OCI-LY1 (cell line): ENCODE results near the gene METTL8.

Source experiments
- H2AFZ ChIP-seq: fragments of 200-600 bp; sonication (generic), shearing (Covaris generic); 2 replicates; pipeline ENCODE4 v1.6.0; 2014; ENCODE audit warnings: antibody characterized with exemption, mild to moderate bottlenecking, low read length
- H3F3A ChIP-seq: fragments of 200-600 bp; sonication (generic), shearing (Covaris generic); 2 replicates; pipeline ENCODE4 v1.6.0; 2014; ENCODE audit warnings: mild to moderate bottlenecking, antibody characterized with exemption, low read length, moderate library complexity; ENCODE audit not compliant: insufficient read depth
- H3K27ac ChIP-seq: fragments of 200-600 bp; sonication (generic); 2 replicates; pipeline ENCODE4 v1.5.1; 2014; ENCODE audit warnings: low read length, mixed run types, mild to moderate bottlenecking, low read depth; ENCODE audit not compliant: poor library complexity, severe bottlenecking
- H3K27me3 ChIP-seq: fragments of 200-600 bp; sonication (generic); 2 replicates; pipeline ENCODE4 v1.6.0; 2014; ENCODE audit warnings: antibody characterized with exemption, mild to moderate bottlenecking, low read length, moderate library complexity; ENCODE audit not compliant: insufficient read depth
- H3K36me3 ChIP-seq: fragments of 200-600 bp; sonication (generic); 2 replicates; pipeline ENCODE4 v1.6.1; 2014; ENCODE audit warnings: mild to moderate bottlenecking, antibody characterized with exemption, low read length, moderate library complexity, mixed read lengths; ENCODE audit not compliant: insufficient read depth
- H3K4me1 ChIP-seq: fragments of 200-600 bp; sonication (generic); 2 replicates; pipeline ENCODE4 v1.5.1; 2014; ENCODE audit warnings: mild to moderate bottlenecking, low read length, moderate library complexity; ENCODE audit not compliant: insufficient read depth, severe bottlenecking
- H3K4me2 ChIP-seq: fragments of 200-600 bp; sonication (generic), shearing (Covaris generic); 2 replicates; pipeline ENCODE4 v1.6.1; 2014; ENCODE audit warnings: low read length
- H3K4me3 ChIP-seq: fragments of 200-600 bp; sonication (generic); 2 replicates; pipeline ENCODE4 v1.5.1; 2014; ENCODE audit warnings: low read length, low read depth, mild to moderate bottlenecking, mixed read lengths; ENCODE audit not compliant: poor library complexity, severe bottlenecking
- H3K79me2 ChIP-seq: fragments of 200-600 bp; shearing (Covaris generic); 2 replicates; pipeline ENCODE4 v1.6.1; 2016; ENCODE audit warnings: mixed run types, low read length, mixed read lengths; ENCODE audit not compliant: insufficient read depth
- H3K9ac ChIP-seq: fragments of 200-600 bp; sonication (generic), shearing (Covaris generic); 2 replicates; pipeline ENCODE4 v1.6.1; 2014; ENCODE audit warnings: mild to moderate bottlenecking, low read length, mixed read lengths
- H3K9me2 ChIP-seq: fragments of 200-600 bp; sonication (generic), shearing (Covaris generic); 2 replicates; pipeline ENCODE4 v1.6.1; 2014; ENCODE audit warnings: low read depth, mild to moderate bottlenecking, low read length, mixed read lengths
- H3K9me3 ChIP-seq: fragments of 200-600 bp; shearing (Covaris generic); 2 replicates; pipeline ENCODE4 v1.6.1; 2014; ENCODE audit warnings: low read length, mixed read lengths
- H4K20me1 ChIP-seq: fragments of 200-600 bp; sonication (generic), shearing (Covaris generic); 2 replicates; pipeline ENCODE4 v1.6.0; 2016; ENCODE audit warnings: mild to moderate bottlenecking, low read length; ENCODE audit not compliant: insufficient read depth
- EZH2 ChIP-seq: fragments of 200-600 bp; sonication (generic), shearing (Covaris generic); IDR thresholded peaks from 2 replicates; pipeline ENCODE4 v1.8.0; 2017; ENCODE audit warnings: borderline replicate concordance, mixed run types, mild to moderate bottlenecking, antibody characterized with exemption, low read length, moderate library complexity, mixed read lengths
- TF ChIP-seq, protein P1 (sequence below): fragments of 200-600 bp; sonication (generic), shearing (Covaris generic); IDR thresholded peaks from 2 replicates; pipeline ENCODE4 v1.5.1; 2017; ENCODE audit warnings: mild to moderate bottlenecking, antibody characterized with exemption, low read length, moderate library complexity, mixed read lengths

Gene METTL8

GRCh38 chr2:171318463-171318934, 115.3 kb downstream of the METTL8 start:
- no peaks in the 10 kb centered on the region for H3K79me2 ChIP-seq
- no peaks in the 10 kb centered on the region for H3K9me3 ChIP-seq
- H4K20me1 ChIP-seq = no peaks in the 10 kb centered on the region
- H3K27ac ChIP-seq = peak overlapping the region; percentile 98
- H3K27me3 ChIP-seq = no peaks in the 10 kb centered on the region
- no peaks in the 10 kb centered on the region for H3K36me3 ChIP-seq
- TF ChIP-seq EZH2 = no peak
- TF ChIP-seq, protein P1, sequence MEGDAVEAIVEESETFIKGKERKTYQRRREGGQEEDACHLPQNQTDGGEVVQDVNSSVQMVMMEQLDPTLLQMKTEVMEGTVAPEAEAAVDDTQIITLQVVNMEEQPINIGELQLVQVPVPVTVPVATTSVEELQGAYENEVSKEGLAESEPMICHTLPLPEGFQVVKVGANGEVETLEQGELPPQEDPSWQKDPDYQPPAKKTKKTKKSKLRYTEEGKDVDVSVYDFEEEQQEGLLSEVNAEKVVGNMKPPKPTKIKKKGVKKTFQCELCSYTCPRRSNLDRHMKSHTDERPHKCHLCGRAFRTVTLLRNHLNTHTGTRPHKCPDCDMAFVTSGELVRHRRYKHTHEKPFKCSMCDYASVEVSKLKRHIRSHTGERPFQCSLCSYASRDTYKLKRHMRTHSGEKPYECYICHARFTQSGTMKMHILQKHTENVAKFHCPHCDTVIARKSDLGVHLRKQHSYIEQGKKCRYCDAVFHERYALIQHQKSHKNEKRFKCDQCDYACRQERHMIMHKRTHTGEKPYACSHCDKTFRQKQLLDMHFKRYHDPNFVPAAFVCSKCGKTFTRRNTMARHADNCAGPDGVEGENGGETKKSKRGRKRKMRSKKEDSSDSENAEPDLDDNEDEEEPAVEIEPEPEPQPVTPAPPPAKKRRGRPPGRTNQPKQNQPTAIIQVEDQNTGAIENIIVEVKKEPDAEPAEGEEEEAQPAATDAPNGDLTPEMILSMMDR = no peak
- H3K4me3 ChIP-seq = peak overlapping the region; percentile 24
- peaks cover 83% of the 10 kb centered on the region for H3K4me1 ChIP-seq
- no peak overlapping the region for H2AFZ ChIP-seq
- no peaks in the 10 kb centered on the region for H3K9me2 ChIP-seq
- H3K4me2 ChIP-seq = peak overlapping the region; percentile 58
- H3K9ac ChIP-seq = peak overlapping the region; percentile 69
- H3F3A ChIP-seq = peaks cover 18% of the 10 kb centered on the region

GRCh38 chr2:171317492-171318125, 116.2 kb downstream of the METTL8 start:
- no peak for TF ChIP-seq EZH2
- TF ChIP-seq, protein P1 = no peak
- peaks cover 17% of the 10 kb centered on the region for H3F3A ChIP-seq

DNA sequence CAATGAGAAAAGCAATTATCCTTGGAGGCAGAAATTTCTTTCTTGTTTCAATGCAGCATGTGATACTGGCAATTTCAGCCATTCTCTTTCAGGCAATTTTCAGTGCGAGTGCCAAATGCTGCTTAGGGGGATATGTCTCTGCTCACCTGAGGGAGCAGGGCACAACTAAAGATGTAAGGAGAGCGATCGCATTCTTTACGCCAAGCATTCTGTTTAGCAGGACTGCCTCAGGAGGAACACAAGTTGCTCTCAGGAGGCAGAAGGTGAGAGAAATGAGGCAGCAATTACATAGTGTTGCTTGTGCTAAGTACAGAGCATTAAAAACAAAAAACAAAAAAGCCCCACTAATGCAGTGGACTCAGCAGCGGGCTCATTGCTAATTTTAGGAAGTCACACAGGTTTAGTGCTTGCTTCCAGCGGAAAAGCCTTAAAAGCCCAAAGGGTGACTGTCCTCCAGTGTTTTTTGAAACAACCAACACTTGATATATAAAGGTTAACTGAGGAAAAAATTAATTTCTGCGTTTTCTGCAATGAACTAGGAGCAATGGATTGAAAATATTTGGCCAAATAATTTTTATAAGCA, 116.9 kb downstream of the METTL8 start:
- H3K4me1 ChIP-seq = peaks cover 66% of the 10 kb centered on the region
- peaks cover 17% of the 10 kb centered on the region for H3F3A ChIP-seq
- H3K9me3 ChIP-seq = peaks cover 4% of the 10 kb centered on the region; the same call in 1 of the 2 replicates
- no peaks in the 10 kb centered on the region for H3K27me3 ChIP-seq
- TF ChIP-seq, protein P1 = no peak
- no peak for TF ChIP-seq EZH2
- peak overlapping the region; percentile 98 for H3K27ac ChIP-seq
- H3K4me3 ChIP-seq = peak overlapping the region; percentile 11
- H3K36me3 ChIP-seq = no peaks in the 10 kb centered on the region
- H3K9ac ChIP-seq = peak overlapping the region; percentile 69
- no peaks in the 10 kb centered on the region for H3K79me2 ChIP-seq
- no peaks in the 10 kb centered on the region for H3K9me2 ChIP-seq
- H2AFZ ChIP-seq = no peak overlapping the region
- H3K4me2 ChIP-seq = peak overlapping the region; percentile 58
- H4K20me1 ChIP-seq = no peaks in the 10 kb centered on the region

More at GRCh38 chr2:171317492-171318125, 116.2 kb downstream of the METTL8 start:
- Histone ChIP-seq H3K79me2 (no peaks in the 10 kb centered on the region), H4K20me1 (no peaks in the 10 kb centered on the region), H3K9me3 (no peaks in the 10 kb centered on the region), H3K9ac (peak overlapping the region; percentile 69), H3K4me3 (peak overlapping the region; percentile 24), H2AFZ (no peak overlapping the region), H3K9me2 (no peaks in the 10 kb centered on the region), H3K27me3 (no peaks in the 10 kb centered on the region), H3K4me1 (peaks cover 74% of the 10 kb centered on the region), H3K27ac (peak overlapping the region; percentile 98), H3K4me2 (peak overlapping the region; percentile 58), H3K36me3 (no peaks in the 10 kb centered on the region)
